Naive thymus-derived CD4-positive, alpha-beta T cell (primary cell): ENCODE measurements around the gene MARCHF6. TPM values are rescaled to one million over a fixed set of nuclear protein-coding genes. Genes with fewer than 3 reads are reported as not detected.

ENCODE experiments used
- ATAC-seq: fragments of 150-1000 bp; cut with Tn5 transposase; 2 replicates; pipeline ENCODE4 v1.10.0; 2021; ENCODE audit warnings: mild to moderate bottlenecking, moderate library complexity
- CTCF ChIA-PET: fragments of 350-600 bp; sonication (Branson Sonifier 250); formaldehyde crosslinking; loops from one replicate; lab custom pipeline; 2021; ENCODE audit warnings: antibody characterized with exemption; lab: Charles Lee
- POLR2A ChIA-PET: fragments of 350-600 bp; sonication (Branson Sonifier 250); formaldehyde crosslinking; loops from one replicate; lab custom pipeline; 2021; ENCODE audit warnings: antibody characterized with exemption, inconsistent platforms; lab: Charles Lee
- DNase-seq, 9 donors: peaks; one replicate each; pipeline versions ENCODE4 v3.0.0 to v3.0.0-alpha.2; 2020 to 2022; ENCODE audit warnings: mixed read lengths in 1 of 9
- H3K27ac ChIP-seq: one replicate; pipeline ENCODE4 v1.7.0; 2013; ENCODE audit warnings: mild to moderate bottlenecking, low read depth, low read length, moderate library complexity
- H3K27me3 ChIP-seq, 2 donors: one replicate each; pipeline ENCODE4 v1.7.0; 2013; ENCODE audit warnings: low read length in 2 of 2, mild to moderate bottlenecking in 2 of 2, moderate library complexity in 2 of 2; ENCODE audit not compliant: control insufficient read depth in 2 of 2, insufficient read depth in 2 of 2
- H3K36me3 ChIP-seq, 3 experiments: 1 replicate in 2 of 3; 2 replicates in 1 of 3; pipeline ENCODE4 v1.7.0; 2013; ENCODE audit warnings: low read length in 3 of 3, mild to moderate bottlenecking in 3 of 3, moderate library complexity in 1 of 3; ENCODE audit not compliant: insufficient read depth in 3 of 3, control insufficient read depth in 2 of 3
- H3K4me1 ChIP-seq, 2 donors: one replicate each; pipeline ENCODE4 v1.7.0; 2013; ENCODE audit warnings: low read length in 2 of 2, mild to moderate bottlenecking in 2 of 2, moderate library complexity in 1 of 2; ENCODE audit not compliant: control insufficient read depth in 2 of 2, insufficient read depth in 2 of 2
- H3K4me3 ChIP-seq: 2 replicates; pipeline ENCODE4 v1.7.0; 2013; ENCODE audit warnings: mild to moderate bottlenecking, low read length
- H3K9me3 ChIP-seq, 3 experiments: 1 replicate in 2 of 3; 2 replicates in 1 of 3; pipeline ENCODE4 v1.7.0; 2013; ENCODE audit warnings: low read length in 3 of 3; ENCODE audit not compliant: control insufficient read depth in 2 of 3
- H3K27ac Mint-ChIP-seq, 9 donors: one replicate each; pipeline ENCODE4 v1.8.0; 2020 to 2022; ENCODE audit warnings: mixed read lengths in 9 of 9, mild to moderate bottlenecking in 8 of 9, moderate library complexity in 5 of 9, inconsistent platforms in 2 of 9
- H3K27me3 Mint-ChIP-seq, 5 donors: one replicate each; pipeline ENCODE4 v1.8.0; 2021 to 2022; ENCODE audit warnings: mixed read lengths in 5 of 5, mild to moderate bottlenecking in 1 of 5
- H3K36me3 Mint-ChIP-seq, 5 donors: one replicate each; pipeline ENCODE4 v1.8.0; 2020 to 2022; ENCODE audit warnings: mixed read lengths in 5 of 5, mild to moderate bottlenecking in 3 of 5, inconsistent platforms in 1 of 5
- H3K4me1 Mint-ChIP-seq, 7 donors: one replicate each; pipeline ENCODE4 v1.8.0; 2020 to 2022; ENCODE audit warnings: mixed read lengths in 7 of 7, mild to moderate bottlenecking in 3 of 7, inconsistent platforms in 1 of 7
- H3K4me3 Mint-ChIP-seq, 10 donors: one replicate each; pipeline ENCODE4 v1.8.0; 2020 to 2022; ENCODE audit warnings: mild to moderate bottlenecking in 10 of 10, mixed read lengths in 10 of 10, moderate library complexity in 6 of 10, inconsistent platforms in 2 of 10
- H3K9me3 Mint-ChIP-seq, 11 donors: one replicate each; pipeline ENCODE4 v1.8.0; 2020 to 2022; ENCODE audit warnings: mixed read lengths in 11 of 11, mild to moderate bottlenecking in 4 of 11, inconsistent platforms in 1 of 11, moderate library complexity in 1 of 11
- intact Hi-C, 2 donors: fragments of 100-400 bp; cut with micrococcal nuclease; formaldehyde crosslinking; loops; one replicate each; pipeline ENCODE4 v1.15.1; 2023
- polyA plus RNA-seq, 2 donors: library from polyadenylated mRNA; unstranded; fragments of 300-500 nt; fragmentation: Illumina TruSeq; gene quantifications; one replicate each; pipeline ENCODE4 v1.2.3, GENCODE V29; 2021
- total RNA-seq, 6 experiments: library from RNA in 5 of 6; stranded (reverse) in 5 of 6; gene quantifications; 1 replicate in 5 of 6; 2 replicates in 1 of 6; pipeline ENCODE4 v1.2.3 and lab custom pipeline; 2021 to 2026

The MARCHF6 gene
- total and polyA plus RNA-seq, 7 experiments from 2014 or later: 42.5 to 211 (median 165) TPM

- Histone ChIP-seq H3K27ac (no peak overlapping the region), H3K27me3 (peaks cover 0 to 7% of the 10 kb centered on the region in 2 donors), H3K4me3 (no peak overlapping the region), H3K9me3 (no peaks in the 10 kb centered on the region), H3K36me3 (no peaks in the 10 kb centered on the region), H3K4me1 (no peaks in the 10 kb centered on the region)
- Mint-ChIP-seq H3K27me3 (peaks cover 25 to 33% (median 29%) of the 10 kb centered on the region in 5 donors), H3K27ac (no peak overlapping the region), H3K4me1 (peaks cover 0 to 9% (median 8%) of the 10 kb centered on the region in 7 donors), H3K4me3 (no peak overlapping the region), H3K9me3 (no peaks in the 10 kb centered on the region), H3K36me3 (peaks cover 0 to 4% (median 0%) of the 10 kb centered on the region in 5 donors)
- ATAC-seq: no peak
- CTCF ChIA-PET: no interaction called here
- POLR2A ChIA-PET: no interaction called here
- DNase-seq: no peak
- intact Hi-C loops: no loop called here
Observed at GRCh38 chr5:10337107-10337506, 16.4 kb upstream of the MARCHF6 start.

- Mint-ChIP-seq H3K4me1 (peaks cover 0 to 9% (median 6%) of the 10 kb centered on the region in 7 donors), H3K27me3 (peaks cover 18 to 27% (median 21%) of the 10 kb centered on the region in 5 donors), H3K36me3 (peaks cover 0 to 4% (median 0%) of the 10 kb centered on the region in 5 donors), H3K27ac (no peak overlapping the region), H3K9me3 (no peaks in the 10 kb centered on the region), H3K4me3 (no peak overlapping the region)
- intact Hi-C loops: no loop called here
- Histone ChIP-seq H3K4me1 (no peaks in the 10 kb centered on the region), H3K36me3 (no peaks in the 10 kb centered on the region), H3K4me3 (no peak overlapping the region), H3K27ac (no peak overlapping the region), H3K9me3 (no peaks in the 10 kb centered on the region), H3K27me3 (peaks cover 0 to 7% of the 10 kb centered on the region in 2 donors)
- CTCF ChIA-PET: no interaction called here
- POLR2A ChIA-PET: no interaction called here
- no peak for ATAC-seq
- no peak for DNase-seq
Observed at GRCh38 chr5:10337986-10338385, 15.5 kb upstream of the MARCHF6 start.

GRCh38 chr5:10338686-10339057, 14.8 kb upstream of the MARCHF6 start:
- no peak overlapping the region for H3K27ac Mint-ChIP-seq
- no peak overlapping the region for H3K4me3 Mint-ChIP-seq
- Histone ChIP-seq H3K4me3 (no peak overlapping the region), H3K27ac (no peak overlapping the region), H3K4me1 (no peaks in the 10 kb centered on the region), H3K9me3 (no peaks in the 10 kb centered on the region), H3K27me3 (peaks cover 0 to 7% of the 10 kb centered on the region in 2 donors), H3K36me3 (no peaks in the 10 kb centered on the region)
- ChIA-PET POLR2A (no interaction called here), CTCF (no interaction called here)
- H3K36me3 Mint-ChIP-seq: peaks cover 0 to 4% (median 0%) of the 10 kb centered on the region in 5 donors
- intact Hi-C loops: no loop called here
- DNase-seq (no peak), ATAC-seq (no peak)
- H3K9me3 Mint-ChIP-seq: no peaks in the 10 kb centered on the region
- peaks cover 11 to 20% (median 15%) of the 10 kb centered on the region in 5 donors for H3K27me3 Mint-ChIP-seq
- peaks cover 0 to 4% (median 0%) of the 10 kb centered on the region in 7 donors for H3K4me1 Mint-ChIP-seq

- ATAC-seq (no peak), DNase-seq (no peak)
- Histone ChIP-seq H3K36me3 (no peaks in the 10 kb centered on the region), H3K4me3 (no peak overlapping the region), H3K27ac (no peak overlapping the region), H3K4me1 (no peaks in the 10 kb centered on the region), H3K9me3 (no peaks in the 10 kb centered on the region), H3K27me3 (peaks cover 0 to 5% of the 10 kb centered on the region in 2 donors)
- Mint-ChIP-seq H3K36me3 (peaks cover 0 to 4% (median 0%) of the 10 kb centered on the region in 5 donors), H3K27ac (peak overlapping the region in 1 of 9 donors; percentile 30), H3K4me3 (no peak overlapping the region), H3K4me1 (peaks cover 0 to 4% (median 0%) of the 10 kb centered on the region in 7 donors), H3K27me3 (peaks cover 11 to 19% (median 14%) of the 10 kb centered on the region in 5 donors), H3K9me3 (no peaks in the 10 kb centered on the region)
- intact Hi-C loops: no loop called here
- POLR2A ChIA-PET: no interaction called here
- CTCF ChIA-PET: no interaction called here
Observed at GRCh38 chr5:10339058-10339811, 14.3 kb upstream of the MARCHF6 start.

- Mint-ChIP-seq H3K4me1 (peaks cover 0 to 1% (median 0%) of the 10 kb centered on the region in 7 donors), H3K4me3 (no peak overlapping the region), H3K9me3 (no peaks in the 10 kb centered on the region), H3K27ac (no peak overlapping the region), H3K27me3 (peaks cover 4 to 11% (median 7%) of the 10 kb centered on the region in 5 donors), H3K36me3 (peaks cover 0 to 1% (median 0%) of the 10 kb centered on the region in 5 donors)
- Histone ChIP-seq H3K27ac (no peak overlapping the region), H3K27me3 (no peaks in the 10 kb centered on the region), H3K9me3 (no peaks in the 10 kb centered on the region), H3K4me1 (no peaks in the 10 kb centered on the region), H3K4me3 (no peak overlapping the region), H3K36me3 (no peaks in the 10 kb centered on the region)
- POLR2A ChIA-PET: no interaction called here
- ATAC-seq: no peak
- DNase-seq: no peak
- intact Hi-C loops: no loop called here
- CTCF ChIA-PET: no interaction called here
Observed at GRCh38 chr5:10339958-10340357, 13.5 kb upstream of the MARCHF6 start.

GRCh38 chr5:10343486-10343885, 10.0 kb upstream of the MARCHF6 start:
- H3K36me3 ChIP-seq: no peaks in the 10 kb centered on the region
- peaks cover 0 to 1% (median 0%) of the 10 kb centered on the region in 7 donors for H3K4me1 Mint-ChIP-seq
- DNase-seq: no peak
- H3K4me3 ChIP-seq: no peak overlapping the region
- POLR2A ChIA-PET: no interaction called here
- no peaks in the 10 kb centered on the region for H3K9me3 ChIP-seq
- CTCF ChIA-PET: no interaction called here
- no peaks in the 10 kb centered on the region for H3K4me1 ChIP-seq
- peaks cover 0 to 3% (median 0%) of the 10 kb centered on the region in 5 donors for H3K27me3 Mint-ChIP-seq
- H3K9me3 Mint-ChIP-seq: no peaks in the 10 kb centered on the region
- H3K4me3 Mint-ChIP-seq: no peak overlapping the region
- H3K36me3 Mint-ChIP-seq: no peaks in the 10 kb centered on the region
- intact Hi-C loops: no loop called here
- ATAC-seq: no peak
- H3K27ac ChIP-seq: no peak overlapping the region
- H3K27ac Mint-ChIP-seq: no peak overlapping the region
- H3K27me3 ChIP-seq: no peaks in the 10 kb centered on the region
